Astrocyte (in vitro differentiated cells and primary cell): Measurements from ENCODE around the gene INKA2.

ENCODE experiments used
- CTCF ChIP-seq: IDR thresholded peaks from 2 replicates; pipeline ENCODE4 v1.5.1; 2011; ENCODE audit warnings: low read depth, mild to moderate bottlenecking, inconsistent platforms, low read length, moderate library complexity; ENCODE audit not compliant: insufficient read depth
- EZH2 ChIP-seq: IDR thresholded peaks from 2 replicates; pipeline ENCODE4 v1.6.1; 2012; ENCODE audit warnings: mild to moderate bottlenecking, low read length, inconsistent platforms; ENCODE audit not compliant: insufficient read depth

- TF ChIP-seq CTCF: no peak
- TF ChIP-seq EZH2: no peak
These were observed 36.8 kb upstream of the INKA2 start for GRCh38 chr1:111775966-111776365.
